C4-2B (cell line): ENCODE results near the gene PLA1A.

Experiments
- ZFX ChIP-seq: fragments of 450-650 bp; IDR thresholded peaks from 2 replicates; pipeline ENCODE4 v1.6.1; 2017
- TF ChIP-seq, protein P1 (sequence below): fragments of 450-650 bp; conservative IDR thresholded peaks from 2 replicates; pipeline ENCODE4 v1.5.1; 2017; ENCODE audit warnings: mild to moderate bottlenecking

DNA sequence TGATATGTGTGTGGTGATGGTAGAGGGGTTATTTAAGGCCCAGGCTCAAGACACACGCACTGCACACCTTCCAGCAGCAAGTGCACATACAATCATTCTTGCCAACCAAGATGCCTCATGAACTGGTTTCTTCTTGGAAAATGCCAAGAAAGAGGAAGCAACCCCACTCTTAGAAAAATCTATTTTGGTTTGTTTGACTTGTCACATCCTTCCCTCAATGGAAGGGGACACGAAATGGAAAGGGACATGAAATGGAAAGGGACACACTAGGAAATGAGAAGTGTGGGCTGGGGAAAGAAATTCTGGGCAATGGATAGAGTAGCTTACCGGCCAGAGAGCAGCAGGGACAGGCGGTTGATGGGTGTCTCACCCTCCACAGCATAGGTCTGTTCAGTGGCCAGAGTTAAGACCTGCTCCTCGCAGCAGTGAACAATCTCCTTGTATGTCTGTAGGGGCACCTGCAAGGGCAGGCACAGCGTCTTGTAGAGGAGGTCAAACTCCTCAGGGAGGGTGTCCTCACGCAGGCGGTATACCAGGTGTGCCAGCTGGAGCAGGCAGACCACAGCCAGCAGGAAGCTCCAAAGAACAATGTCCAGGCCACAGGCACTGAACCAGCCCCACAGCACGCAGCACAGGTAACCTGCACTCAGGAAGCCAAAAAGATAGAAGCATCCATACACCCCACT, 62.1 kb downstream of the PLA1A start:
- TF ChIP-seq, protein P1, sequence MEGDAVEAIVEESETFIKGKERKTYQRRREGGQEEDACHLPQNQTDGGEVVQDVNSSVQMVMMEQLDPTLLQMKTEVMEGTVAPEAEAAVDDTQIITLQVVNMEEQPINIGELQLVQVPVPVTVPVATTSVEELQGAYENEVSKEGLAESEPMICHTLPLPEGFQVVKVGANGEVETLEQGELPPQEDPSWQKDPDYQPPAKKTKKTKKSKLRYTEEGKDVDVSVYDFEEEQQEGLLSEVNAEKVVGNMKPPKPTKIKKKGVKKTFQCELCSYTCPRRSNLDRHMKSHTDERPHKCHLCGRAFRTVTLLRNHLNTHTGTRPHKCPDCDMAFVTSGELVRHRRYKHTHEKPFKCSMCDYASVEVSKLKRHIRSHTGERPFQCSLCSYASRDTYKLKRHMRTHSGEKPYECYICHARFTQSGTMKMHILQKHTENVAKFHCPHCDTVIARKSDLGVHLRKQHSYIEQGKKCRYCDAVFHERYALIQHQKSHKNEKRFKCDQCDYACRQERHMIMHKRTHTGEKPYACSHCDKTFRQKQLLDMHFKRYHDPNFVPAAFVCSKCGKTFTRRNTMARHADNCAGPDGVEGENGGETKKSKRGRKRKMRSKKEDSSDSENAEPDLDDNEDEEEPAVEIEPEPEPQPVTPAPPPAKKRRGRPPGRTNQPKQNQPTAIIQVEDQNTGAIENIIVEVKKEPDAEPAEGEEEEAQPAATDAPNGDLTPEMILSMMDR, result no peak
- no peak for TF ChIP-seq ZFX
